Activated T-cell treated with anti-CD3 and anti-CD28 coated beads, Interleukin-2, amount 50 U/mL, for 48 hours (primary cell): ENCODE results near the gene REPS1.
"Not testable (repeated sequence)": the region's sequence is repeated elsewhere in the genome, so short reads cannot be mapped to it uniquely, and the experiment has no call there.

Source experiments
- DNase-seq, 2 experiments: peaks; one replicate each; pipeline ENCODE4 v3.0.0-alpha.2; 2020

Gene REPS1

GRCh38 chr6:138966870-138967269 is 21.2 kb downstream of the REPS1 start:
- no peak for DNase-seq

GRCh38 chr6:138965971-138966370 is 22.1 kb downstream of the REPS1 start:
- no peak for DNase-seq

- no peak for DNase-seq
These were observed 22.7 kb downstream of the REPS1 start for GRCh38 chr6:138965291-138965874.

GRCh38 chr6:138964012-138964411 is 24.0 kb downstream of the REPS1 start:
- DNase-seq, result no peak

- no peak for DNase-seq
These were observed 24.5 kb downstream of the REPS1 start for GRCh38 chr6:138963531-138963930.

GRCh38 chr6:138963119-138963518 is 24.9 kb downstream of the REPS1 start:
- no peak for DNase-seq

GRCh38 chr6:138959521-138959920 is 28.5 kb downstream of the REPS1 start:
- DNase-seq, result no peak

- no peak for DNase-seq
These were observed 29.5 kb downstream of the REPS1 start for GRCh38 chr6:138958595-138958994.

- no peak for DNase-seq
These were observed 30.1 kb downstream of the REPS1 start for GRCh38 chr6:138957903-138958302.

GRCh38 chr6:138957484-138957883 is 30.6 kb downstream of the REPS1 start:
- no peak for DNase-seq

GRCh38 chr6:138956244-138956924 is 31.7 kb downstream of the REPS1 start:
- no peak for DNase-seq

GRCh38 chr6:138955262-138955661 is 32.8 kb downstream of the REPS1 start:
- DNase-seq, result no peak

GRCh38 chr6:138953451-138953850 is 34.6 kb downstream of the REPS1 start:
- no peak for DNase-seq

- DNase-seq, result no peak
These were observed 39.4 kb downstream of the REPS1 start for GRCh38 chr6:138948546-138949179.

- DNase-seq, result no peak
These were observed 40.0 kb downstream of the REPS1 start for GRCh38 chr6:138948004-138948403.

- no peak for DNase-seq
These were observed 42.7 kb downstream of the REPS1 start for GRCh38 chr6:138945354-138945753.

- DNase-seq, result no peak
These were observed 43.6 kb downstream of the REPS1 start for GRCh38 chr6:138944412-138944811.

GRCh38 chr6:138943089-138943625 is 44.9 kb downstream of the REPS1 start:
- no peak for DNase-seq

- not testable (repeated sequence) for DNase-seq
These were observed 51.2 kb downstream of the REPS1 start for GRCh38 chr6:138936873-138937272.

- DNase-seq, result no peak
These were observed 56.4 kb downstream of the REPS1 start for GRCh38 chr6:138931660-138932059.

GRCh38 chr6:138926579-138926978 is 61.5 kb downstream of the REPS1 start:
- no peak for DNase-seq

- DNase-seq, result no peak
These were observed 62.2 kb downstream of the REPS1 start for GRCh38 chr6:138925806-138926205.

- no peak for DNase-seq
These were observed 64.5 kb downstream of the REPS1 start for GRCh38 chr6:138923561-138923960.

GRCh38 chr6:138920906-138921305 is 67.1 kb downstream of the REPS1 start:
- DNase-seq, result no peak
